CD8-positive, alpha-beta memory T cell (primary cell): ENCODE results near the gene ITGAX. TPM values are rescaled to one million over a fixed set of nuclear protein-coding genes. Genes with fewer than 3 reads are reported as not detected.

Experiments used
- CTCF ChIA-PET: fragments of 350-600 bp; sonication (Branson Sonifier 250); formaldehyde crosslinking; loops from one replicate; lab custom pipeline; 2021; ENCODE audit warnings: antibody characterized with exemption; lab: Charles Lee
- POLR2A ChIA-PET: fragments of 350-600 bp; sonication (Branson Sonifier 250); formaldehyde crosslinking; loops from one replicate; lab custom pipeline; 2021; ENCODE audit warnings: antibody characterized with exemption; lab: Charles Lee
- DNase-seq, 5 donors: peaks; one replicate each; pipeline versions ENCODE4 v3.0.0 to v3.0.0-alpha.2; 2020 to 2022; ENCODE audit warnings: mixed read lengths in 1 of 5
- H3K27ac ChIP-seq: one replicate; pipeline ENCODE4 v1.7.0; 2013; ENCODE audit warnings: low read depth, mild to moderate bottlenecking, low read length, moderate library complexity
- H3K27me3 ChIP-seq: 2 replicates; pipeline ENCODE4 v1.7.0; 2013; ENCODE audit warnings: low read length, mild to moderate bottlenecking; ENCODE audit not compliant: insufficient read depth, poor library complexity, severe bottlenecking
- H3K36me3 ChIP-seq: 2 replicates; pipeline ENCODE4 v1.7.0; 2013; ENCODE audit warnings: mild to moderate bottlenecking, low read length, moderate library complexity; ENCODE audit not compliant: insufficient read depth
- H3K4me1 ChIP-seq: 2 replicates; pipeline ENCODE4 v1.7.0; 2013; ENCODE audit warnings: mild to moderate bottlenecking, low read length, moderate library complexity; ENCODE audit not compliant: insufficient read depth
- H3K4me3 ChIP-seq: 2 replicates; pipeline ENCODE4 v1.7.0; 2013; ENCODE audit warnings: mild to moderate bottlenecking, low read length
- H3K9me3 ChIP-seq: 2 replicates; pipeline ENCODE4 v1.7.0; 2013; ENCODE audit warnings: mild to moderate bottlenecking, low read length
- H3K27ac Mint-ChIP-seq, 8 donors: one replicate each; pipeline ENCODE4 v1.8.0; 2020 to 2021; ENCODE audit warnings: mixed read lengths in 8 of 8, mild to moderate bottlenecking in 6 of 8, inconsistent platforms in 3 of 8, moderate library complexity in 3 of 8
- H3K27me3 Mint-ChIP-seq, 2 donors: one replicate each; pipeline ENCODE4 v1.8.0; 2020 to 2021; ENCODE audit warnings: mixed read lengths in 2 of 2, mild to moderate bottlenecking in 1 of 2, moderate library complexity in 1 of 2
- H3K36me3 Mint-ChIP-seq, 3 donors: one replicate each; pipeline ENCODE4 v1.8.0; 2020 to 2021; ENCODE audit warnings: mixed read lengths in 3 of 3, inconsistent platforms in 1 of 3, mild to moderate bottlenecking in 1 of 3
- H3K4me1 Mint-ChIP-seq, 3 donors: one replicate each; pipeline ENCODE4 v1.8.0; 2020 to 2021; ENCODE audit warnings: mixed read lengths in 3 of 3, inconsistent platforms in 1 of 3, mild to moderate bottlenecking in 1 of 3
- H3K4me3 Mint-ChIP-seq, 7 donors: one replicate each; pipeline ENCODE4 v1.8.0; 2020 to 2021; ENCODE audit warnings: mixed read lengths in 7 of 7, mild to moderate bottlenecking in 6 of 7, moderate library complexity in 4 of 7, inconsistent platforms in 2 of 7
- H3K9me3 Mint-ChIP-seq, 5 donors: one replicate each; pipeline ENCODE4 v1.8.0; 2020 to 2022; ENCODE audit warnings: mixed read lengths in 5 of 5, mild to moderate bottlenecking in 3 of 5, moderate library complexity in 2 of 5, inconsistent platforms in 1 of 5
- polyA plus RNA-seq: library from polyadenylated mRNA; unstranded; fragments of 300-500 nt; fragmentation: Illumina TruSeq; gene quantifications from one replicate; pipeline ENCODE4 v1.2.3, GENCODE V29; 2021
- total RNA-seq, 2 experiments: library from RNA; stranded (reverse); gene quantifications; one replicate each; pipeline ENCODE4 v1.2.3, GENCODE V29; 2021

ITGAX gene
- total and polyA plus RNA-seq, 3 experiments from 2014 or later: 0.46 to 2.7 (median 2.1) TPM

DNA sequence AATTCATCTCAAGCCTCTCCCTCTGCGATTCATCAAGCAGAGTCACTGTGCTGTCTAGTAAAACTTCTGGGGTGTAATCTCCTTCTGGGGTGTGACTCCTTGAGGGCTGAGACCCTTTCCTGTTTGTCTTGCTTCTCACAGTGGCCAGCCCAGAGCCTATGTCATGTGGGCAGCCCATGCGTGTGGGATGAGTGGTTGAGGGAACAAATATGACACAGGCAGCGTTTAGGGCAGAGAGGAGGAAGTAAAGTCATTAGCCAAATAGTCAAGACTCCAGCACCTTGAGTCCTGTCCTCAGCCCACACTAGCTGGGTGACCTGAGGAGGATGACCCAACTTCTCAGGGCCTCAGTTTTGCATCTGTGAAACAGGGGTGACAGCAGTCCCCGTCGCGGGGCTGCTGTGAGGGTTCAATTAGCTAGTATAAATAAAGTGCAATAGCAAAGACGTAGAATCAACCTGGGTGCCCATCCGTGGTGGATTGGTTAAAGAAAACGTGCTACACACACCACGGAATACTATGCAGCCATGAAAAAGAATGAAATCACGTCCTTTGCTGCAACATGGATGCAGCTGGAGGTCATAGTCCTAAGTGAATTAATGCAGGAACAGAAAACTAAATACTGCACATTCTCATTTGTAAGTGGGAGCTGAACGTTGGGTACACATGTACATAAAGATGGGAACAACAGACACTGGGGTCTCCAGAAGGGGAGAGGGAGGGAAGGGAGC lies 4.5 kb upstream of the ITGAX start:
- H3K4me3 ChIP-seq: no peak overlapping the region
- Mint-ChIP-seq H3K4me1 (peaks cover 39 to 67% (median 42%) of the 10 kb centered on the region in 3 donors), H3K27ac (peak overlapping the region in 4 of 8 donors; percentile 42 to 70 (median 58)), H3K9me3 (no peaks in the 10 kb centered on the region), H3K27me3 (peaks cover 0 to 4% of the 10 kb centered on the region in 2 donors), H3K4me3 (no peak overlapping the region), H3K36me3 (no peaks in the 10 kb centered on the region)
- no peaks in the 10 kb centered on the region for H3K27me3 ChIP-seq
- no peak for DNase-seq
- ChIA-PET CTCF (interaction anchor here (0.8 kb wide), 1 partner anchor 148 kb away, joined by 3 read pairs; the partner anchor contains the start of gene PYCARD), POLR2A (no interaction called here)
- no peaks in the 10 kb centered on the region for H3K9me3 ChIP-seq
- H3K4me1 ChIP-seq: peaks cover 18% of the 10 kb centered on the region
- no peaks in the 10 kb centered on the region for H3K36me3 ChIP-seq
- H3K27ac ChIP-seq: no peak overlapping the region

DNA sequence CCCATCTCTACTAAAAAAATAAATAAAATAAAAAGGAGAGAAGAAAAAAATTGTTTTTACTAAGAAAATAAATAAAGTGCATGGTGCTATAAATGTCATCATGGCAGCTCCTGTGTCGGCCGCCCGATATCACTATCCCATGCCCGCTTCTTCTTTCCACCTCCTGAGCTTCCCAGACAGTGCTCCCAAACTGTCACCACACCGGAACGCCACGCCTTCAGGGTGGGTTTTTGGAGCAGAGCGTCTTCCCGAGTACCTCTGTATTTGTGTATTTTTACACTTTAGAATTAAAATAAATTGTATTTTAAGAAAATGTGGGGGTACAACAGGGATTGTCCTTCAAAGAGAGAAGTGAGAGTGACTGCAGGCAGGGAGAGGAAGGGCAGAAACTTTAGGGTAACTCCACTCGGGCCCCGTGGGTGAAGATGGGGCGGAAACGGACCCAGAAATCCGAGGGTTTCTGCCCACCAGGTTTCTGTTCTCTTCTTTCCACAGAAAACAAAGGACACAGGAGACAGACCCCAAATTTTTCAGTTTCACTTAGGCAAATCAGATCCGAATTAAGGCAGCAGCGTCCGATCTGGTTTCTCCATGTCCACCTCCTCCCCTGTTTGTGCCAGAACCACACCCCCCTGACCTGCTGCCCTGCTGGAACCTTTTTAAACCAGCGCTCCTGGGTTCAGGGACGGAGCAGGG lies 3.6 kb upstream of the ITGAX start:
- Mint-ChIP-seq H3K4me3 (peak overlapping the region in 1 of 7 donors; percentile 24), H3K36me3 (no peaks in the 10 kb centered on the region), H3K27me3 (peaks cover 0 to 4% of the 10 kb centered on the region in 2 donors), H3K4me1 (peaks cover 44 to 77% (median 48%) of the 10 kb centered on the region in 3 donors), H3K27ac (no peak overlapping the region), H3K9me3 (no peaks in the 10 kb centered on the region)
- no peaks in the 10 kb centered on the region for H3K27me3 ChIP-seq
- CTCF ChIA-PET: interaction anchor here (0.8 kb wide), 1 partner anchor 149 kb away, joined by 3 read pairs; the partner anchor contains the start of gene PYCARD
- H3K4me1 ChIP-seq: peaks cover 21% of the 10 kb centered on the region
- POLR2A ChIA-PET: no interaction called here
- no peak for DNase-seq
- no peaks in the 10 kb centered on the region for H3K36me3 ChIP-seq
- no peaks in the 10 kb centered on the region for H3K9me3 ChIP-seq
- H3K4me3 ChIP-seq: no peak overlapping the region
- H3K27ac ChIP-seq: no peak overlapping the region

DNA sequence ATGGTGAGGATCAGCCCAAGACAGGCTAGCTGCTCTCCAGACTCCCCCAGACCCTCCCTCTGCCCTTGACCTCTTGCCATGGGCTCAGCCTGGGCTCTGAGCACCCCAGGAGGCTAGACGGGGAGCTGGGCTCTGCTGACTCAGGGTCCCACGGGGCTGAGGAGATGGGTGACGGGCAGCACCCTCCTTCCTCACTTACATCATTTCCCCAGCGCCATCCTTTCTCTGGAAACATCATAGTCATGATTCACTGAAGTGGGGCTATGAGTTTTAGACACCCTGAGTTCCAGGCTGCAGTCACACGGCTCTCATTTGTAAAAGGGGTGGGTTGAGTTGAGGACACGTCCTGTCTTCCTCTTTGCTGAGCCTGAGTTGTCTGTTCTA lies 3.0 kb upstream of the ITGAX start:
- no peaks in the 10 kb centered on the region for H3K9me3 Mint-ChIP-seq
- Histone ChIP-seq H3K27me3 (no peaks in the 10 kb centered on the region), H3K4me3 (no peak overlapping the region), H3K27ac (no peak overlapping the region), H3K4me1 (peaks cover 21% of the 10 kb centered on the region), H3K36me3 (no peaks in the 10 kb centered on the region), H3K9me3 (no peaks in the 10 kb centered on the region)
- H3K4me1 Mint-ChIP-seq: peaks cover 45 to 81% (median 48%) of the 10 kb centered on the region in 3 donors
- peak overlapping the region in 1 of 8 donors; percentile 70 for H3K27ac Mint-ChIP-seq
- ChIA-PET CTCF (no interaction called here), POLR2A (no interaction called here)
- H3K27me3 Mint-ChIP-seq: peaks cover 0 to 4% of the 10 kb centered on the region in 2 donors
- no peak for DNase-seq
- H3K36me3 Mint-ChIP-seq: no peaks in the 10 kb centered on the region
- H3K4me3 Mint-ChIP-seq: peak overlapping the region in 1 of 7 donors; percentile 19

DNA sequence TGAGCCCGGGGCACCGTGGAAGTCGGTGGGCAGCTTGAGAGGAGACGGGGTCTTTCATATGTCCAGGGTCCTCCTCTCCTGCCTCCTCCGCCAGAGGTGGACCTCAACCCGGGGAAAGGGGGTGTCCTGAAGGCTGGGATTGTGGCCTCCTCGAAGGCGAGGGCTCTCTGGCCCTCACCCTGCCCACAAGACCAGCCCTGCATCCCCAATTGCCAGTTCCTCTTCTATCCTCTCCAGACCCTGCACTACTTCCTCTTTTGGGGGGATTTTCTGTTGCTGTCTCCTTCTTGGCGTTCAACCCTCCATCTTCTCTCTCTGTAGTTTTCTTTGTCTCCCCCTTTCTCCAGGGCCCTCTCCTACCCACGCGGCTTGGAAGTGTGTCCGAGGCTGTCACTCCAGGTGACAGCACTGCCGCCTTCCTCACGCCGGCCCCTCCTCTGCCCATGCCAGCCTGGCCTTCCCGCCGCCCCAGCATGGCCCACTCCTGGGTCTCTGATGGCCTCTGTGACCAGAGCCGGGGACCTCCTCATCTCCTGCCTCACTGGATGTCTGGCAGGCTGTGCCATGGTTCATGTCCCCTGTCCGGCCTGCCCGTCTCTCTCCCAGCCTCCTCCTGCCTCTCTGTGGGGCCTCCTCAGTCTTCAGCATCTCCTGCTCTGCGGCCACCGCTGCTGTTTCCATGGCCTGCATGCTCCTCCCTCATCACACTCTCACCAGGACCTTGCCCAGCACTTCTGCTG lies 2.4 kb upstream of the ITGAX start:
- H3K9me3 Mint-ChIP-seq: no peaks in the 10 kb centered on the region
- H3K4me3 Mint-ChIP-seq: peak overlapping the region in 3 of 7 donors; percentile 15 to 49 (median 19)
- Histone ChIP-seq H3K27ac (no peak overlapping the region), H3K27me3 (no peaks in the 10 kb centered on the region), H3K4me3 (no peak overlapping the region), H3K9me3 (no peaks in the 10 kb centered on the region), H3K4me1 (peaks cover 21% of the 10 kb centered on the region), H3K36me3 (no peaks in the 10 kb centered on the region)
- ChIA-PET CTCF (no interaction called here), POLR2A (no interaction called here)
- H3K27me3 Mint-ChIP-seq: peaks cover 0 to 4% of the 10 kb centered on the region in 2 donors
- H3K4me1 Mint-ChIP-seq: peaks cover 48 to 80% (median 50%) of the 10 kb centered on the region in 3 donors
- H3K27ac Mint-ChIP-seq: peak overlapping the region in 1 of 8 donors; percentile 70
- no peaks in the 10 kb centered on the region for H3K36me3 Mint-ChIP-seq
- DNase-seq: no peak

DNA sequence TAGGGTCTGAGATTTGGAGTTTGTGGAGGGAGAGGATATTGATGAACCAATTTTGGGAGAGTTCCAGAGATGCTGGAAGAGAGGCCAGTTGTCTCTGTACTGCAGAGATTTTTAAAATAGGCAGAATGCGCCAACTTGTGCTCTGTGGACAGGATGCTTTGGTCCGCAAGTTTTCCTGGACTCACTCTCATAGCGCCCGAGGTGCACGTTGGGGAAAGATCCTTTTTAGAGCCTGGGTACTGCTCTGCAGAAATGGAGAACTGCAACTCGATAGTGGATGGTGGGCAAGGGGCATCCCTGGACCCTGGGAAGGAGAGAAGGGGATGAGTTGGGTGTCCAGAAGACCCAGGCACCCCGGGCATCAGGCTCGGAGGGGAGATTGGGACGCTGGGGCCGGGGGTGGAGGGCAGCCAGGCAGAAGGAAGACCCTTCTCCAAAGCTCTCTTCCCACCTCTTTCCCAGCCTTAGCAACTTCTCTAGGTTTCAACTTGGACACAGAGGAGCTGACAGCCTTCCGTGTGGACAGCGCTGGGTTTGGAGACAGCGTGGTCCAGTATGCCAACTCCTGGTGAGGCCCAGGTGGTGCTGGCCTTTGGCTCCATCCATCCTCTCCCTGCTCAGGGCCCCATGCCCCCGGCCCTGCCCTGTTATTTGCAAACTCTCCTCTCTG lies 590 bp downstream of the ITGAX start:
- H3K36me3 ChIP-seq: no peaks in the 10 kb centered on the region
- no peaks in the 10 kb centered on the region for H3K9me3 Mint-ChIP-seq
- H3K9me3 ChIP-seq: no peaks in the 10 kb centered on the region
- ChIA-PET CTCF (no interaction called here), POLR2A (interaction anchor here (1.1 kb wide), 1 partner anchor 281 kb away, joined by 3 read pairs; the partner anchor contains the start of gene ZNF646)
- H3K27ac ChIP-seq: no peak overlapping the region
- H3K4me1 Mint-ChIP-seq: peaks cover 44 to 60% (median 47%) of the 10 kb centered on the region in 3 donors
- no peaks in the 10 kb centered on the region for H3K27me3 ChIP-seq
- H3K27me3 Mint-ChIP-seq: peaks cover 0 to 2% of the 10 kb centered on the region in 2 donors
- no peak for DNase-seq
- H3K36me3 Mint-ChIP-seq: no peaks in the 10 kb centered on the region
- H3K4me3 ChIP-seq: no peak overlapping the region
- H3K4me3 Mint-ChIP-seq: peak overlapping the region in 6 of 7 donors; percentile 8 to 76 (median 69)
- H3K27ac Mint-ChIP-seq: peak overlapping the region; percentile 44 to 96 (median 90)
- H3K4me1 ChIP-seq: peaks cover 17% of the 10 kb centered on the region

DNA sequence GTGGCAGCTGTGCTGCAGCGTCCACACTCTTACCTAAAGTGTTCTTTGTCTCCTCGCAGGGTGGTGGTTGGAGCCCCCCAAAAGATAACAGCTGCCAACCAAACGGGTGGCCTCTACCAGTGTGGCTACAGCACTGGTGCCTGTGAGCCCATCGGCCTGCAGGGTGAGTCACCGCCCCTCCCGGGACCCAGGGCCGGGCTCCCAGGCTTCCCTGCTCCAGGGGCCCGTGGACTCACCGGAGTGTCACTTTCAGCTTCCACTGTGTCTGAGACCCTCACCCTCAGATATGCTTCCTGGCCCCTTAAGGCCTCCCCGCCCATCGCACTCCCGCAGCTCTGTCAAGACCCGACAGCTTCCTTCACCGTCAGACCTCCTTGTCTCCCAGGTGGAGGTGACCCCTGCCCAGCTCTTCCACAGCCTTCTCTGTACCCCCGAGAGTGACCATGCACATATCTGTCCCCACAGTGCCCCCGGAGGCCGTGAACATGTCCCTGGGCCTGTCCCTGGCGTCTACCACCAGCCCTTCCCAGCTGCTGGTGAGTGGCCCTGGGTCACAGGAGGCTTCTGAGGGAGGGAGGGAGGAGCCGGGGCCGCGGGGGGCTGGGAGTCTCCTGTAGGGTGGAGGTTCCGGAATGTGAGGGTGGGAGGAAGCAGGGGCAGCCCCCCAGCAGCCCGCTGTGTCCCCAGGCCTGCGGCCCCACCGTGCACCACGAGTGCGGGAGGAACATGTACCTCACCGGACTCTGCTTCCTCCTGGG lies 1.8 kb downstream of the ITGAX start:
- no peak overlapping the region for H3K4me3 ChIP-seq
- H3K27ac Mint-ChIP-seq: peak overlapping the region in 2 of 8 donors; percentile 61 to 68
- H3K27me3 ChIP-seq: no peaks in the 10 kb centered on the region
- ChIA-PET POLR2A (interaction anchor here (0.5 to 1.1 kb wide), 2 partner anchors 94 to 282 kb away, joined by 3 to 4 read pairs; partner anchors contain the start of gene ZNF646), CTCF (interaction anchor here (1.2 kb wide), 1 partner anchor 154 kb away, joined by 3 read pairs; the partner anchor contains the start of gene PYCARD)
- H3K4me3 Mint-ChIP-seq: no peak overlapping the region
- no peaks in the 10 kb centered on the region for H3K36me3 Mint-ChIP-seq
- no peaks in the 10 kb centered on the region for H3K9me3 ChIP-seq
- no peaks in the 10 kb centered on the region for H3K9me3 Mint-ChIP-seq
- no peaks in the 10 kb centered on the region for H3K36me3 ChIP-seq
- H3K4me1 ChIP-seq: peaks cover 17% of the 10 kb centered on the region
- H3K27me3 Mint-ChIP-seq: peaks cover 0 to 2% of the 10 kb centered on the region in 2 donors
- DNase-seq: no peak
- H3K27ac ChIP-seq: no peak overlapping the region
- H3K4me1 Mint-ChIP-seq: peaks cover 45 to 58% (median 48%) of the 10 kb centered on the region in 3 donors
